Choroid plexus epithelial cell (primary cell): ENCODE results near the gene SLC12A5.

Experiments used
- DNase-seq: peaks from one replicate; pipeline ENCODE4 v3.0.0-alpha.2; 2010; ENCODE audit warnings: low read depth
- H3K4me3 ChIP-seq: 2 replicates; pipeline ENCODE4 v1.5.1; 2011; ENCODE audit warnings: low read depth, mild to moderate bottlenecking, control low read depth, low read length, moderate library complexity
- TF ChIP-seq, protein P1 (sequence below): conservative IDR thresholded peaks from 2 replicates; pipeline ENCODE4 v1.5.1; 2011; ENCODE audit warnings: low read depth, mild to moderate bottlenecking, control low read depth, inconsistent platforms, low read length, moderate library complexity

SLC12A5 gene

DNA sequence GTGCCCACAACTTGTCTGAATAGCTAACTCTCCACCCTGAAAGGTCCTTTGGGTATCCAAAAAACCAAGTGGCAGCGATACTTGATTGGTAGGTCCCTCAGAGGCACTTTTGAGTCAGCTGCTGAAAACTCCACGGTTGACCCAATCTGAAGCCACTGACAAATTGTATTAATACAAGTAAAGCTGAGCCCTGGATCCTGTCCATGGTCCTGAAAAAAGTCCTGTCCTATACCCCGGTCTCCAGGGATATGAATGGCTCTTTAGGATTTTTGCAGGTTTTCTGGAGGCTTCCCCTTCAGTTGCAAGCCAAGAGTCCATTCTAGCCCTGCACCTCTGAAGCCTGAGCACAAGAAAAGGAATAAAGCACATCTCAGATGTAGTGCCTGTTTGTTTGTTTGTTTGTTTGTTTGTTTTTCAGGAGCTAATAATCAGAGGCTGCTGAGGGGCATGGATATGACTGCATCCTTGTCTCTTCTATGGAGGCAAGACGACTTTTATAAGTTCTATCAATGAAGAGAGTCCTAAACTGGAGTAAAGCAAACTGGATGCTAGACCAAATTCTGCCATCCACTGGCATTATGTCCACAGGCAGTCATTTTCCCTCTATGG, 1.7 kb upstream of the SLC12A5 start:
- peak; percentile 71 for DNase-seq
- TF ChIP-seq, protein P1, sequence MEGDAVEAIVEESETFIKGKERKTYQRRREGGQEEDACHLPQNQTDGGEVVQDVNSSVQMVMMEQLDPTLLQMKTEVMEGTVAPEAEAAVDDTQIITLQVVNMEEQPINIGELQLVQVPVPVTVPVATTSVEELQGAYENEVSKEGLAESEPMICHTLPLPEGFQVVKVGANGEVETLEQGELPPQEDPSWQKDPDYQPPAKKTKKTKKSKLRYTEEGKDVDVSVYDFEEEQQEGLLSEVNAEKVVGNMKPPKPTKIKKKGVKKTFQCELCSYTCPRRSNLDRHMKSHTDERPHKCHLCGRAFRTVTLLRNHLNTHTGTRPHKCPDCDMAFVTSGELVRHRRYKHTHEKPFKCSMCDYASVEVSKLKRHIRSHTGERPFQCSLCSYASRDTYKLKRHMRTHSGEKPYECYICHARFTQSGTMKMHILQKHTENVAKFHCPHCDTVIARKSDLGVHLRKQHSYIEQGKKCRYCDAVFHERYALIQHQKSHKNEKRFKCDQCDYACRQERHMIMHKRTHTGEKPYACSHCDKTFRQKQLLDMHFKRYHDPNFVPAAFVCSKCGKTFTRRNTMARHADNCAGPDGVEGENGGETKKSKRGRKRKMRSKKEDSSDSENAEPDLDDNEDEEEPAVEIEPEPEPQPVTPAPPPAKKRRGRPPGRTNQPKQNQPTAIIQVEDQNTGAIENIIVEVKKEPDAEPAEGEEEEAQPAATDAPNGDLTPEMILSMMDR: no peak
- H3K4me3 ChIP-seq: no peak overlapping the region

GRCh38 chr20:46028110-46028509, 905 bp upstream of the SLC12A5 start:
- TF ChIP-seq, protein P1: no peak
- no peak for DNase-seq
- no peak overlapping the region for H3K4me3 ChIP-seq

DNA sequence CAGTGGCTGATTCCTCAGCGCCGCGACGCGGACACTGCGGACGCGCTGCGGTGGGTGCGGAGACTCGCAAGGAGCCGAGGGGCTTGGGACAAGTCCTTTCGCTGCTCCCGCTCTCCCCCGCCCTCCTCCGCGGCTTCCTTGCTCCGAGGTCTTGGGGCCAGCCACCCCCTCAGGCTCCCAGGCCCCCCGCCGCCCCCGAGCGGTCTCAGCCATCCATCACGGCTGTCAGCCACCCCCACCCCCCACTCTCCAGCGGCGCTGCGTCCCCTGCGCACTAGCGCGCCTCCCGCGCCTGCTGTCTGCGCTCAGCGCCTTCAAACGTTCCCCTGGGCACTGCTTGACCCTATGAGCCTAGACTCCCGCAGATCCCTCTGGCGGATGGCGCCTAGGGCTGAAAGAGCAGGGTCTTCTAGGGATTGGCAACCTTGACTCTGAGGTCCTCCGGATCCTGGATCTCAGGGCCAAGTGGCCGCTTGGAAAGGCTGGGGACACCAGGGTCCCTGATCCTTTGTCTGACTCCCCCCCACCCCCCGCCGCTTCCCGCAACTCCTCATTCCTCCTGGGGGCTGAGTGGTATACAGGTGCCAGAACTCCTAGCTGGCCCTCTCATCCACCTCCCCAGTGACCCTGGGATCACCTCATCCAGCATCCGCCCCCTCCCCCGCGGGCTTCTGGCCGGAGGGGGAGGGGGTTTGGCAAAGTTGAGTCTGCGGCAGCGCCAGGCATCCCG, 1.4 kb downstream of the SLC12A5 start:
- TF ChIP-seq, protein P1: no peak
- H3K4me3 ChIP-seq: no peak overlapping the region
- DNase-seq: no peak

- H3K4me3 ChIP-seq: no peak overlapping the region
- TF ChIP-seq, protein P1: no peak
- DNase-seq: no peak
These were observed 2.1 kb downstream of the SLC12A5 start for GRCh38 chr20:46031014-46031569.

GRCh38 chr20:46031701-46032254, 2.8 kb downstream of the SLC12A5 start:
- DNase-seq: no peak
- no peak overlapping the region for H3K4me3 ChIP-seq
- TF ChIP-seq, protein P1: no peak

GRCh38 chr20:46034039-46034438, 5.0 kb downstream of the SLC12A5 start:
- TF ChIP-seq, protein P1: no peak
- DNase-seq: no peak
- H3K4me3 ChIP-seq: no peak overlapping the region
